ENCODE measurements around the gene POGK.
A peak's percentile ranks its signal among the peaks of the same experiment; 100 is the strongest.

POGK gene

GRCh38 chr1:166849135-166849534 lies 9.9 kb downstream of the POGK start:
- DNase-seq (ENCODE audit: insufficient read length, low spot score) (no peak), FAIRE-seq (no peak)
- TF ChIP-seq SPI1 (IDR thresholded peaks at IDR 0.05; ENCODE audit: low read depth, low read length) (no peak), TAF1 (IDR thresholded peaks at IDR 0.05; ENCODE audit: low read depth, low read length) (no peak), POU2F2 (IDR thresholded peaks at IDR 0.05; ENCODE audit: low read depth, low read length) (no peak), POLR2A (IDR thresholded peaks at IDR 0.05; ENCODE audit: low read depth, low read length) (no peak), PAX5 (IDR thresholded peaks at IDR 0.05; ENCODE audit: insufficient read depth, low read length, severe bottlenecking) (no peak), POLR2AphosphoS5 (IDR thresholded peaks at IDR 0.05; ENCODE audit: low read depth, low read length) (no peak)

GRCh38 chr1:166852918-166853317 lies 13.6 kb downstream of the POGK start:
- FAIRE-seq (no peak), DNase-seq (ENCODE audit: insufficient read length, low spot score) (no peak)
- TF ChIP-seq SPI1 (IDR thresholded peaks at IDR 0.05; ENCODE audit: low read depth, low read length) (peak; percentile 51), PAX5 (IDR thresholded peaks at IDR 0.05; ENCODE audit: insufficient read depth, low read length, severe bottlenecking) (no peak), POU2F2 (IDR thresholded peaks at IDR 0.05; ENCODE audit: low read depth, low read length) (no peak), TAF1 (IDR thresholded peaks at IDR 0.05; ENCODE audit: low read depth, low read length) (no peak)

- FAIRE-seq = no peak
- TF ChIP-seq POLR2A (IDR thresholded peaks at IDR 0.05; ENCODE audit: low read depth, low read length) = peak; percentile 40; the same call in 1 of the 2 replicates
- TF ChIP-seq POLR2AphosphoS5 (IDR thresholded peaks at IDR 0.05; ENCODE audit: low read depth, low read length) = no peak
- TF ChIP-seq PAX5 (IDR thresholded peaks at IDR 0.05; ENCODE audit: insufficient read depth, low read length, severe bottlenecking) = no peak
- no peak for TF ChIP-seq POU2F2 (IDR thresholded peaks at IDR 0.05; ENCODE audit: low read depth, low read length)
- no peak for TF ChIP-seq TAF1 (IDR thresholded peaks at IDR 0.05; ENCODE audit: low read depth, low read length)
- no peak for DNase-seq (ENCODE audit: insufficient read length, low spot score)
Observed at GRCh38 chr1:166855558-166855957, 16.3 kb downstream of the POGK start.

GRCh38 chr1:166857995-166858394 lies 18.7 kb downstream of the POGK start:
- FAIRE-seq (no peak), DNase-seq (ENCODE audit: insufficient read length, low spot score) (no peak)
- TF ChIP-seq PAX5 (IDR thresholded peaks at IDR 0.05; ENCODE audit: insufficient read depth, low read length, severe bottlenecking) (no peak), POLR2A (IDR thresholded peaks at IDR 0.05; ENCODE audit: low read depth, low read length) (no peak), POU2F2 (IDR thresholded peaks at IDR 0.05; ENCODE audit: low read depth, low read length) (no peak), SPI1 (IDR thresholded peaks at IDR 0.05; ENCODE audit: low read depth, low read length) (no peak), TAF1 (IDR thresholded peaks at IDR 0.05; ENCODE audit: low read depth, low read length) (no peak)

GRCh38 chr1:166858726-166859419 lies 19.6 kb downstream of the POGK start:
- FAIRE-seq = no peak
- no peak for TF ChIP-seq POLR2A (IDR thresholded peaks at IDR 0.05; ENCODE audit: low read depth, low read length)
- TF ChIP-seq TAF1 (IDR thresholded peaks at IDR 0.05; ENCODE audit: low read depth, low read length) = no peak
- DNase-seq (ENCODE audit: insufficient read length, low spot score) = no peak

GRCh38 chr1:166859597-166859996 lies 20.3 kb downstream of the POGK start:
- no peak for DNase-seq (ENCODE audit: insufficient read length, low spot score)
- TF ChIP-seq POLR2A (IDR thresholded peaks at IDR 0.05; ENCODE audit: low read depth, low read length) (no peak), SPI1 (IDR thresholded peaks at IDR 0.05; ENCODE audit: low read depth, low read length) (peak; percentile 46; the same call in 1 of the 2 replicates)
- no peak for FAIRE-seq

GRCh38 chr1:166865926-166866325 lies 26.7 kb downstream of the POGK start:
- FAIRE-seq (no peak), DNase-seq (ENCODE audit: insufficient read length, low spot score) (no peak)
- TF ChIP-seq POLR2A (IDR thresholded peaks at IDR 0.05; ENCODE audit: low read depth, low read length) (no peak), PAX5 (IDR thresholded peaks at IDR 0.05; ENCODE audit: insufficient read depth, low read length, severe bottlenecking) (no peak), TAF1 (IDR thresholded peaks at IDR 0.05; ENCODE audit: low read depth, low read length) (no peak), POLR2AphosphoS5 (IDR thresholded peaks at IDR 0.05; ENCODE audit: low read depth, low read length) (no peak), SPI1 (IDR thresholded peaks at IDR 0.05; ENCODE audit: low read depth, low read length) (no peak), POU2F2 (IDR thresholded peaks at IDR 0.05; ENCODE audit: low read depth, low read length) (no peak)

GRCh38 chr1:166868639-166869038 lies 29.4 kb downstream of the POGK start:
- no peak for DNase-seq (ENCODE audit: insufficient read length, low spot score)
- no peak for TF ChIP-seq PAX5 (IDR thresholded peaks at IDR 0.05; ENCODE audit: insufficient read depth, low read length, severe bottlenecking)
- no peak for TF ChIP-seq POU2F2 (IDR thresholded peaks at IDR 0.05; ENCODE audit: low read depth, low read length)
- no peak for TF ChIP-seq POLR2AphosphoS5 (IDR thresholded peaks at IDR 0.05; ENCODE audit: low read depth, low read length)
- no peak for TF ChIP-seq SPI1 (IDR thresholded peaks at IDR 0.05; ENCODE audit: low read depth, low read length)
- TF ChIP-seq POLR2A (IDR thresholded peaks at IDR 0.05; ENCODE audit: low read depth, low read length) = no peak
- TF ChIP-seq TAF1 (IDR thresholded peaks at IDR 0.05; ENCODE audit: low read depth, low read length) = no peak
- FAIRE-seq = no peak

GRCh38 chr1:166869318-166870099 lies 30.2 kb downstream of the POGK start:
- DNase-seq (ENCODE audit: insufficient read length, low spot score) = no peak
- no peak for FAIRE-seq
- TF ChIP-seq POLR2AphosphoS5 (IDR thresholded peaks at IDR 0.05; ENCODE audit: low read depth, low read length) = no peak
- TF ChIP-seq PAX5 (IDR thresholded peaks at IDR 0.05; ENCODE audit: insufficient read depth, low read length, severe bottlenecking) = no peak

GRCh38 chr1:166870584-166870983 lies 31.3 kb downstream of the POGK start:
- no peak for DNase-seq (ENCODE audit: insufficient read length, low spot score)
- FAIRE-seq = no peak
- TF ChIP-seq POLR2A (IDR thresholded peaks at IDR 0.05; ENCODE audit: low read depth, low read length) (no peak), TAF1 (IDR thresholded peaks at IDR 0.05; ENCODE audit: low read depth, low read length) (no peak), POU2F2 (IDR thresholded peaks at IDR 0.05; ENCODE audit: low read depth, low read length) (no peak), POLR2AphosphoS5 (IDR thresholded peaks at IDR 0.05; ENCODE audit: low read depth, low read length) (no peak), SPI1 (IDR thresholded peaks at IDR 0.05; ENCODE audit: low read depth, low read length) (no peak), PAX5 (IDR thresholded peaks at IDR 0.05; ENCODE audit: insufficient read depth, low read length, severe bottlenecking) (no peak)

Measured in GM12891 (cell line).